WTC11 (cell line): ENCODE measurements around the gene KIR3DL3. TPM values are rescaled to one million over a fixed set of nuclear protein-coding genes. Genes with fewer than 3 reads are reported as not detected.
"Not testable (repeated sequence)": the region's sequence is repeated elsewhere in the genome, so short reads cannot be mapped to it uniquely, and the experiment has no call there.

ENCODE experiments used
- ATAC-seq: fragments of 200-7000 bp; cut with Tn5 transposase; 2 replicates; pipeline ENCODE4 v1.10.0; 2021; ENCODE audit warnings: mild to moderate bottlenecking, moderate library complexity
- CTCF ChIA-PET: fragments of 300-600 bp; sonication (Branson Sonifier 250); formaldehyde crosslinking; loops from one replicate; lab custom pipeline; 2021; ENCODE audit warnings: antibody characterized with exemption; lab: Charles Lee
- POLR2A ChIA-PET: fragments of 350-600 bp; sonication (Branson Sonifier 250); formaldehyde crosslinking; loops from one replicate; lab custom pipeline; 2021; ENCODE audit warnings: antibody characterized with exemption; lab: Charles Lee
- DNase-seq: peaks from one replicate; pipeline ENCODE4 v3.0.0; 2021; ENCODE audit warnings: low spot score
- H3K27ac Mint-ChIP-seq: 2 replicates; pipeline ENCODE4 v1.8.0; 2021; ENCODE audit warnings: mixed read lengths
- H3K27me3 Mint-ChIP-seq: 2 replicates; pipeline ENCODE4 v1.8.0; 2021; ENCODE audit warnings: low read depth, mild to moderate bottlenecking, moderate library complexity, mixed read lengths
- H3K36me3 Mint-ChIP-seq: 2 replicates; pipeline ENCODE4 v1.8.0; 2021; ENCODE audit warnings: mixed read lengths
- H3K4me1 Mint-ChIP-seq: 2 replicates; pipeline ENCODE4 v1.8.0; 2022; ENCODE audit warnings: mixed read lengths
- H3K4me3 Mint-ChIP-seq: 2 replicates; pipeline ENCODE4 v1.8.0; 2021; ENCODE audit warnings: mild to moderate bottlenecking, moderate library complexity, mixed read lengths
- H3K9me3 Mint-ChIP-seq: 2 replicates; pipeline ENCODE4 v1.8.0; 2021; ENCODE audit warnings: mixed read lengths
- ATF6 ChIP-seq: sonication (generic); formaldehyde crosslinking; IDR thresholded peaks from 2 replicates; pipeline ENCODE4 v1.8.1; 2023; ENCODE audit warnings: mild to moderate bottlenecking, missing genetic modification reagents
- FOXJ3 ChIP-seq: sonication (generic); formaldehyde crosslinking; IDR thresholded peaks from 2 replicates; pipeline ENCODE4 v1.9.0; 2021; ENCODE audit warnings: missing genetic modification reagents, mild to moderate bottlenecking, borderline replicate concordance
- IRF2 ChIP-seq: sonication (generic); formaldehyde crosslinking; IDR thresholded peaks from 2 replicates; pipeline ENCODE4 v1.8.0; 2022; ENCODE audit warnings: low read depth, missing genetic modification reagents, borderline replicate concordance
- NR1H2 ChIP-seq: sonication (generic); formaldehyde crosslinking; IDR thresholded peaks from 2 replicates; pipeline ENCODE4 v1.9.0; 2021; ENCODE audit warnings: mild to moderate bottlenecking, moderate library complexity, missing genetic modification reagents
- NR3C1 ChIP-seq: sonication (generic); formaldehyde crosslinking; conservative IDR thresholded peaks from 2 replicates; pipeline ENCODE4 v1.8.1; 2023; ENCODE audit warnings: low read depth, mild to moderate bottlenecking, missing genetic modification reagents
- SMAD4 ChIP-seq: sonication (generic); formaldehyde crosslinking; IDR thresholded peaks from 2 replicates; pipeline ENCODE4 v1.8.0; 2022; ENCODE audit warnings: mild to moderate bottlenecking, missing genetic modification reagents
- TCF7 ChIP-seq: sonication (generic); formaldehyde crosslinking; IDR thresholded peaks from 2 replicates; pipeline ENCODE4 v1.8.0; 2022; ENCODE audit warnings: mild to moderate bottlenecking, low read depth, missing genetic modification reagents, moderate library complexity
- TEAD1 ChIP-seq: sonication (generic); formaldehyde crosslinking; IDR thresholded peaks from 2 replicates; pipeline ENCODE4 v1.8.0; 2022; ENCODE audit warnings: mild to moderate bottlenecking, missing genetic modification reagents
- TP53 ChIP-seq: sonication (generic); formaldehyde crosslinking; IDR thresholded peaks from 2 replicates; pipeline ENCODE4 v1.8.1; 2023; ENCODE audit warnings: mild to moderate bottlenecking, missing genetic modification reagents
- ZNF138 ChIP-seq: sonication (generic); formaldehyde crosslinking; conservative IDR thresholded peaks from 2 replicates; pipeline ENCODE4 v1.8.1; 2022; ENCODE audit warnings: mild to moderate bottlenecking, moderate library complexity, missing genetic modification reagents
- ZNF263 ChIP-seq: sonication (generic); formaldehyde crosslinking; IDR thresholded peaks from 2 replicates; pipeline ENCODE4 v1.8.1; 2022; ENCODE audit warnings: low read depth, mild to moderate bottlenecking, moderate library complexity, missing genetic modification reagents
- ZNF317 ChIP-seq: sonication (generic); formaldehyde crosslinking; IDR thresholded peaks from 2 replicates; pipeline ENCODE4 v1.8.1; 2023; ENCODE audit warnings: low read depth, mild to moderate bottlenecking, moderate library complexity, missing genetic modification reagents, borderline replicate concordance
- total RNA-seq: library from RNA; stranded (reverse); gene quantifications from 3 replicates; pipeline ENCODE4 v1.2.3, GENCODE V29; 2021
- TF ChIP-seq, protein P1 (sequence below): sonication (generic); formaldehyde crosslinking; IDR thresholded peaks from 2 replicates; pipeline ENCODE4 v1.8.0; 2022; ENCODE audit warnings: missing genetic modification reagents
- TF ChIP-seq, protein P2 (sequence below): sonication (generic); formaldehyde crosslinking; IDR thresholded peaks from 2 replicates; pipeline ENCODE4 v1.8.1; 2022; ENCODE audit warnings: mild to moderate bottlenecking, missing genetic modification reagents, moderate library complexity, borderline replicate concordance
- TF ChIP-seq, protein P3 (sequence below): sonication (generic); formaldehyde crosslinking; IDR thresholded peaks from 2 replicates; pipeline ENCODE4 v1.8.0; 2022; ENCODE audit warnings: mild to moderate bottlenecking, missing genetic modification reagents
- TF ChIP-seq, protein P4 (sequence below): sonication (generic); formaldehyde crosslinking; IDR thresholded peaks from 2 replicates; pipeline ENCODE4 v1.8.1; 2023; ENCODE audit warnings: mild to moderate bottlenecking, missing genetic modification reagents, moderate library complexity
- TF ChIP-seq, protein P5 (sequence below): sonication (generic); formaldehyde crosslinking; IDR thresholded peaks from 2 replicates; pipeline ENCODE4 v1.8.1; 2023; ENCODE audit warnings: mild to moderate bottlenecking, missing genetic modification reagents
- TF ChIP-seq, protein P6 (sequence below): fragments of 250-450 bp; sonication (Bioruptor Pico); IDR thresholded peaks from 2 replicates; pipeline ENCODE4 v2.1.2; 2022; ENCODE audit warnings: mild to moderate bottlenecking, moderate library complexity
- TF ChIP-seq, protein P7 (sequence below): fragments of 250-450 bp; sonication (Bioruptor Pico); IDR thresholded peaks from 2 replicates; pipeline ENCODE4 v1.9.0; 2021; ENCODE audit warnings: mild to moderate bottlenecking

The KIR3DL3 gene
- total RNA-seq, 1 experiment from 2014 or later, result not detected

DNA sequence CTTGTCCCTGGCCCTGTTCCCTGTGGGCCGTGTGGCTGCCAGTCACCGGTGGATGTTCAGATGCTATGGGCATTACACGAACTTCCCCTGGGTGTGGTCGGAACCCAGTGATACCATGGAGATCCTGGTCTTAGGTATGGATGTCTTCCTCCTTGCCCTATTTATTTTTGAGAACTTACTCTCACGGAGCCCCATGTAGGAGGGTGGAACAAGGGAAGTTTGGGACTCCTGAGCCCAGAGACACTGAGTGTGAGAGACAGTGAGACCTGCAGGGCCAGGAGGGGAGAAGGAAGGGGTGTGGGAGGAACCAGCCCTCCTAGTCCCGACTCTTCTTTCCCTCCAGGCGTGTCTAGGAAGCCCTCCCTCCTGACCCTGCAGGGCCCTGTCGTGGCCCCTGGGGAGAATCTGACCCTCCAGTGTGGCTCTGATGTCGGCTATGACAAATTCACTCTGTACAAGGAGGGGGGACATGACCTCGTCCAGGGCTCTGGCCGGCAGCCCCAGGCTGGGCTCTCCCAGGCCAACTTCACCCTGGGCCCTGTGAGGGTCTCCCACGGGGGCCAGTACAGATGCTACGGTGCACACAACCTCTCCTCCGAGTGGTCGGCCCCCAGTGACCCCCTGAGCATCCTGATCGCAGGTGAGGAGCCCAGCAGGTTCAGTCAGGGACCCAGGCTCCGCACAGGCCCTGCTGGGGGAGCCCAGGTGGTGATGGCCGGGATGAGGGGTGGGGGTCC is 14.9 kb upstream of the KIR3DL3 start:
- no peak for DNase-seq
- no peak for ATAC-seq
- TF ChIP-seq, protein P1, sequence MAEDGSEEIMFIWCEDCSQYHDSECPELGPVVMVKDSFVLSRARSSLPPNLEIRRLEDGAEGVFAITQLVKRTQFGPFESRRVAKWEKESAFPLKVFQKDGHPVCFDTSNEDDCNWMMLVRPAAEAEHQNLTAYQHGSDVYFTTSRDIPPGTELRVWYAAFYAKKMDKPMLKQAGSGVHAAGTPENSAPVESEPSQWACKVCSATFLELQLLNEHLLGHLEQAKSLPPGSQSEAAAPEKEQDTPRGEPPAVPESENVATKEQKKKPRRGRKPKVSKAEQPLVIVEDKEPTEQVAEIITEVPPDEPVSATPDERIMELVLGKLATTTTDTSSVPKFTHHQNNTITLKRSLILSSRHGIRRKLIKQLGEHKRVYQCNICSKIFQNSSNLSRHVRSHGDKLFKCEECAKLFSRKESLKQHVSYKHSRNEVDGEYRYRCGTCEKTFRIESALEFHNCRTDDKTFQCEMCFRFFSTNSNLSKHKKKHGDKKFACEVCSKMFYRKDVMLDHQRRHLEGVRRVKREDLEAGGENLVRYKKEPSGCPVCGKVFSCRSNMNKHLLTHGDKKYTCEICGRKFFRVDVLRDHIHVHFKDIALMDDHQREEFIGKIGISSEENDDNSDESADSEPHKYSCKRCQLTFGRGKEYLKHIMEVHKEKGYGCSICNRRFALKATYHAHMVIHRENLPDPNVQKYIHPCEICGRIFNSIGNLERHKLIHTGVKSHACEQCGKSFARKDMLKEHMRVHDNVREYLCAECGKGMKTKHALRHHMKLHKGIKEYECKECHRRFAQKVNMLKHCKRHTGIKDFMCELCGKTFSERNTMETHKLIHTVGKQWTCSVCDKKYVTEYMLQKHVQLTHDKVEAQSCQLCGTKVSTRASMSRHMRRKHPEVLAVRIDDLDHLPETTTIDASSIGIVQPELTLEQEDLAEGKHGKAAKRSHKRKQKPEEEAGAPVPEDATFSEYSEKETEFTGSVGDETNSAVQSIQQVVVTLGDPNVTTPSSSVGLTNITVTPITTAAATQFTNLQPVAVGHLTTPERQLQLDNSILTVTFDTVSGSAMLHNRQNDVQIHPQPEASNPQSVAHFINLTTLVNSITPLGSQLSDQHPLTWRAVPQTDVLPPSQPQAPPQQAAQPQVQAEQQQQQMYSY, result no peak
- TF ChIP-seq TCF7 (CRISPR knock-in tag) (no peak), ATF6 (CRISPR knock-in tag) (no peak), ZNF317 (CRISPR knock-in tag) (no peak), IRF2 (CRISPR knock-in tag) (no peak), TP53 (CRISPR knock-in tag) (no peak), SMAD4 (CRISPR knock-in tag) (no peak), ZNF263 (no peak), NR1H2 (no peak), ZNF138 (CRISPR knock-in tag) (no peak), FOXJ3 (CRISPR knock-in tag) (no peak), NR3C1 (CRISPR knock-in tag) (no peak), TEAD1 (no peak)
- TF ChIP-seq, protein P2, sequence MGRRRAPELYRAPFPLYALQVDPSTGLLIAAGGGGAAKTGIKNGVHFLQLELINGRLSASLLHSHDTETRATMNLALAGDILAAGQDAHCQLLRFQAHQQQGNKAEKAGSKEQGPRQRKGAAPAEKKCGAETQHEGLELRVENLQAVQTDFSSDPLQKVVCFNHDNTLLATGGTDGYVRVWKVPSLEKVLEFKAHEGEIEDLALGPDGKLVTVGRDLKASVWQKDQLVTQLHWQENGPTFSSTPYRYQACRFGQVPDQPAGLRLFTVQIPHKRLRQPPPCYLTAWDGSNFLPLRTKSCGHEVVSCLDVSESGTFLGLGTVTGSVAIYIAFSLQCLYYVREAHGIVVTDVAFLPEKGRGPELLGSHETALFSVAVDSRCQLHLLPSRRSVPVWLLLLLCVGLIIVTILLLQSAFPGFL (CRISPR knock-in tag), result no peak
- TF ChIP-seq, protein P3, sequence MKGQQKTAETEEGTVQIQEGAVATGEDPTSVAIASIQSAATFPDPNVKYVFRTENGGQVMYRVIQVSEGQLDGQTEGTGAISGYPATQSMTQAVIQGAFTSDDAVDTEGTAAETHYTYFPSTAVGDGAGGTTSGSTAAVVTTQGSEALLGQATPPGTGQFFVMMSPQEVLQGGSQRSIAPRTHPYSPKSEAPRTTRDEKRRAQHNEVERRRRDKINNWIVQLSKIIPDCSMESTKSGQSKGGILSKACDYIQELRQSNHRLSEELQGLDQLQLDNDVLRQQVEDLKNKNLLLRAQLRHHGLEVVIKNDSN, result no peak
- TF ChIP-seq, protein P4, sequence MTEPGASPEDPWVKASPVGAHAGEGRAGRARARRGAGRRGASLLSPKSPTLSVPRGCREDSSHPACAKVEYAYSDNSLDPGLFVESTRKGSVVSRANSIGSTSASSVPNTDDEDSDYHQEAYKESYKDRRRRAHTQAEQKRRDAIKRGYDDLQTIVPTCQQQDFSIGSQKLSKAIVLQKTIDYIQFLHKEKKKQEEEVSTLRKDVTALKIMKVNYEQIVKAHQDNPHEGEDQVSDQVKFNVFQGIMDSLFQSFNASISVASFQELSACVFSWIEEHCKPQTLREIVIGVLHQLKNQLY (CRISPR knock-in tag), result no peak
- TF ChIP-seq, protein P5, sequence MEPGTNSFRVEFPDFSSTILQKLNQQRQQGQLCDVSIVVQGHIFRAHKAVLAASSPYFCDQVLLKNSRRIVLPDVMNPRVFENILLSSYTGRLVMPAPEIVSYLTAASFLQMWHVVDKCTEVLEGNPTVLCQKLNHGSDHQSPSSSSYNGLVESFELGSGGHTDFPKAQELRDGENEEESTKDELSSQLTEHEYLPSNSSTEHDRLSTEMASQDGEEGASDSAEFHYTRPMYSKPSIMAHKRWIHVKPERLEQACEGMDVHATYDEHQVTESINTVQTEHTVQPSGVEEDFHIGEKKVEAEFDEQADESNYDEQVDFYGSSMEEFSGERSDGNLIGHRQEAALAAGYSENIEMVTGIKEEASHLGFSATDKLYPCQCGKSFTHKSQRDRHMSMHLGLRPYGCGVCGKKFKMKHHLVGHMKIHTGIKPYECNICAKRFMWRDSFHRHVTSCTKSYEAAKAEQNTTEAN, result no peak
- TF ChIP-seq, protein P6, sequence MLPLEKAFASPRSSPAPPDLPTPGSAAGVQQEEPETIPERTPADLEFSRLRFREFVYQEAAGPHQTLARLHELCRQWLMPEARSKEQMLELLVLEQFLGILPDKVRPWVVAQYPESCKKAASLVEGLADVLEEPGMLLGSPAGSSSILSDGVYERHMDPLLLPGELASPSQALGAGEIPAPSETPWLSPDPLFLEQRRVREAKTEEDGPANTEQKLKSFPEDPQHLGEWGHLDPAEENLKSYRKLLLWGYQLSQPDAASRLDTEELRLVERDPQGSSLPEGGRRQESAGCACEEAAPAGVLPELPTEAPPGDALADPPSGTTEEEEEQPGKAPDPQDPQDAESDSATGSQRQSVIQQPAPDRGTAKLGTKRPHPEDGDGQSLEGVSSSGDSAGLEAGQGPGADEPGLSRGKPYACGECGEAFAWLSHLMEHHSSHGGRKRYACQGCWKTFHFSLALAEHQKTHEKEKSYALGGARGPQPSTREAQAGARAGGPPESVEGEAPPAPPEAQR (CRISPR knock-in tag), result no peak
- TF ChIP-seq, protein P7, sequence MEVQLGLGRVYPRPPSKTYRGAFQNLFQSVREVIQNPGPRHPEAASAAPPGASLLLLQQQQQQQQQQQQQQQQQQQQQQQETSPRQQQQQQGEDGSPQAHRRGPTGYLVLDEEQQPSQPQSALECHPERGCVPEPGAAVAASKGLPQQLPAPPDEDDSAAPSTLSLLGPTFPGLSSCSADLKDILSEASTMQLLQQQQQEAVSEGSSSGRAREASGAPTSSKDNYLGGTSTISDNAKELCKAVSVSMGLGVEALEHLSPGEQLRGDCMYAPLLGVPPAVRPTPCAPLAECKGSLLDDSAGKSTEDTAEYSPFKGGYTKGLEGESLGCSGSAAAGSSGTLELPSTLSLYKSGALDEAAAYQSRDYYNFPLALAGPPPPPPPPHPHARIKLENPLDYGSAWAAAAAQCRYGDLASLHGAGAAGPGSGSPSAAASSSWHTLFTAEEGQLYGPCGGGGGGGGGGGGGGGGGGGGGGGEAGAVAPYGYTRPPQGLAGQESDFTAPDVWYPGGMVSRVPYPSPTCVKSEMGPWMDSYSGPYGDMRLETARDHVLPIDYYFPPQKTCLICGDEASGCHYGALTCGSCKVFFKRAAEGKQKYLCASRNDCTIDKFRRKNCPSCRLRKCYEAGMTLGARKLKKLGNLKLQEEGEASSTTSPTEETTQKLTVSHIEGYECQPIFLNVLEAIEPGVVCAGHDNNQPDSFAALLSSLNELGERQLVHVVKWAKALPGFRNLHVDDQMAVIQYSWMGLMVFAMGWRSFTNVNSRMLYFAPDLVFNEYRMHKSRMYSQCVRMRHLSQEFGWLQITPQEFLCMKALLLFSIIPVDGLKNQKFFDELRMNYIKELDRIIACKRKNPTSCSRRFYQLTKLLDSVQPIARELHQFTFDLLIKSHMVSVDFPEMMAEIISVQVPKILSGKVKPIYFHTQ, result no peak
- Mint-ChIP-seq H3K27me3 (peaks cover 12% of the 10 kb centered on the region), H3K9me3 (peaks cover 65% of the 10 kb centered on the region), H3K4me3 (no peak overlapping the region), H3K4me1 (no peaks in the 10 kb centered on the region), H3K36me3 (peaks cover 39% of the 10 kb centered on the region), H3K27ac (no peak overlapping the region)
- ChIA-PET CTCF (no interaction called here), POLR2A (no interaction called here)

GRCh38 chr19:54709956-54710355 is 14.3 kb upstream of the KIR3DL3 start:
- H3K9me3 Mint-ChIP-seq, result peaks cover 64% of the 10 kb centered on the region
- H3K27ac Mint-ChIP-seq, DNase-seq, POLR2A ChIA-PET, H3K4me1 Mint-ChIP-seq, H3K4me3 Mint-ChIP-seq, ATAC-seq, CTCF ChIA-PET: not testable (repeated sequence)
- H3K27me3 Mint-ChIP-seq, result peaks cover 11% of the 10 kb centered on the region
- H3K36me3 Mint-ChIP-seq, result peaks cover 35% of the 10 kb centered on the region
